Endodermal cell (in vitro differentiated cells): ENCODE data around the gene C4orf17. TPM values are rescaled to one million over a fixed set of nuclear protein-coding genes. Genes with fewer than 3 reads are reported as not detected.
"Not testable (repeated sequence)": the region's sequence is repeated elsewhere in the genome, so short reads cannot be mapped to it uniquely, and the experiment has no call there.

Experiments used
- DNase-seq: peaks from one replicate; pipeline ENCODE4 v3.0.0-alpha.2; 2017
- H3K27ac ChIP-seq: 2 replicates; pipeline ENCODE4 v1.5.1; 2013; ENCODE audit warnings: mild to moderate bottlenecking, low read depth, low read length, moderate library complexity
- H3K27me3 ChIP-seq: 2 replicates; pipeline ENCODE4 v1.6.1; 2013; ENCODE audit warnings: mild to moderate bottlenecking, low read length, moderate library complexity; ENCODE audit not compliant: insufficient read depth, control insufficient read depth, poor library complexity, severe bottlenecking
- H3K36me3 ChIP-seq: 2 replicates; pipeline ENCODE4 v1.7.0; 2013; ENCODE audit warnings: mild to moderate bottlenecking, low read length, moderate library complexity; ENCODE audit not compliant: control insufficient read depth, insufficient read depth
- H3K4me1 ChIP-seq: one replicate; pipeline ENCODE4 v1.7.0; 2013; ENCODE audit warnings: low read length; ENCODE audit not compliant: control insufficient read depth, insufficient read depth
- H3K4me3 ChIP-seq: 2 replicates; pipeline ENCODE4 v1.5.1; 2013; ENCODE audit warnings: mild to moderate bottlenecking, low read length, moderate library complexity
- H3K9ac ChIP-seq: 2 replicates; pipeline ENCODE4 v1.6.1; 2013; ENCODE audit warnings: mild to moderate bottlenecking, low read length, moderate library complexity; ENCODE audit not compliant: poor library complexity, severe bottlenecking; ENCODE audit errors: extremely low read depth
- H3K9me3 ChIP-seq: 2 replicates; pipeline ENCODE4 v1.6.1; 2013; ENCODE audit warnings: mild to moderate bottlenecking, low read length, moderate library complexity; ENCODE audit not compliant: control insufficient read depth
- H3K27ac Mint-ChIP-seq: 2 replicates; pipeline ENCODE4 v1.8.0; 2020; ENCODE audit warnings: mixed read lengths
- H3K27me3 Mint-ChIP-seq: 2 replicates; pipeline ENCODE4 v1.8.0; 2021; ENCODE audit warnings: mild to moderate bottlenecking, mixed read lengths; ENCODE audit not compliant: insufficient read depth
- H3K36me3 Mint-ChIP-seq: 2 replicates; pipeline ENCODE4 v1.8.0; 2020; ENCODE audit warnings: low read depth, mixed read lengths
- H3K4me1 Mint-ChIP-seq: 2 replicates; pipeline ENCODE4 v1.8.0; 2020; ENCODE audit warnings: mixed read lengths
- H3K4me3 Mint-ChIP-seq: 2 replicates; pipeline ENCODE4 v1.8.0; 2020; ENCODE audit warnings: mild to moderate bottlenecking, moderate library complexity, mixed read lengths
- H3K9me3 Mint-ChIP-seq: 2 replicates; pipeline ENCODE4 v1.8.0; 2020; ENCODE audit warnings: mild to moderate bottlenecking, mixed read lengths
- CTCF ChIP-seq: fragments of 200-600 bp; sonication (generic); conservative IDR thresholded peaks from 2 replicates; pipeline ENCODE4 v1.5.0; 2021; ENCODE audit warnings: antibody characterized with exemption, mild to moderate bottlenecking
- WGBS, 2 experiments: methylation state at CpG; one replicate each; pipeline versions ENCODE4 v1.1.5 to v1.1.7; 2013; ENCODE audit warnings: missing lambda C conversion rate in 2 of 2, mixed read lengths in 1 of 2; ENCODE audit not compliant: insufficient coverage in 1 of 2, insufficient read length in 1 of 2; 5-methylcytosine and 5-hydroxymethylcytosine counted together
- total RNA-seq, 2 donors: library from RNA; stranded (reverse); fragmentation: NEBNext Ultra II Directional in 1 of 2; extraction: Animal tissue kit (Norgen Biotek cat#: 25700) in 1 of 2; gene quantifications; 2 replicates in 1 of 2; 3 replicates in 1 of 2; pipeline ENCODE4 v1.2.1, GENCODE V29; 2021

C4orf17 gene
- total RNA-seq, 2 donors from 2014 or later, result not detected

GRCh38 chr4:99529956-99530355, 19.1 kb downstream of the C4orf17 start:
- no peak overlapping the region for H3K27ac ChIP-seq
- no peak overlapping the region for H3K4me3 ChIP-seq
- no peak overlapping the region for H3K4me3 Mint-ChIP-seq
- H3K4me1 ChIP-seq, result no peaks in the 10 kb centered on the region
- H3K9me3 ChIP-seq, result no peaks in the 10 kb centered on the region
- no peak for DNase-seq
- no peaks in the 10 kb centered on the region for H3K4me1 Mint-ChIP-seq
- H3K9ac ChIP-seq, result no peak overlapping the region
- no peaks in the 10 kb centered on the region for H3K36me3 ChIP-seq
- WGBS, 2 experiments, result 88 to 100% methylated on average over 2 to 3 of the region's 3 CpGs
- H3K27me3 Mint-ChIP-seq, result no peaks in the 10 kb centered on the region
- no peaks in the 10 kb centered on the region for H3K36me3 Mint-ChIP-seq
- H3K9me3 Mint-ChIP-seq, result no peaks in the 10 kb centered on the region
- H3K27ac Mint-ChIP-seq, result no peak overlapping the region
- H3K27me3 ChIP-seq, result no peaks in the 10 kb centered on the region
- no peak for TF ChIP-seq CTCF

GRCh38 chr4:99534699-99535098, 23.9 kb downstream of the C4orf17 start:
- H3K9me3 ChIP-seq, H3K4me3 Mint-ChIP-seq, H3K27ac Mint-ChIP-seq, H3K27me3 Mint-ChIP-seq, H3K27me3 ChIP-seq, H3K36me3 Mint-ChIP-seq, H3K9me3 Mint-ChIP-seq, H3K9ac ChIP-seq, H3K27ac ChIP-seq, H3K36me3 ChIP-seq, H3K4me3 ChIP-seq, H3K4me1 ChIP-seq, DNase-seq: not testable (repeated sequence)
- H3K4me1 Mint-ChIP-seq, result peaks cover 15% of the 10 kb centered on the region
- 94 to 100% methylated on average over 1 to 3 of the region's 3 CpGs for WGBS, 2 experiments

- H3K4me3 Mint-ChIP-seq, result no peak overlapping the region
- no peak for TF ChIP-seq CTCF
- peaks cover 5% of the 10 kb centered on the region for H3K9me3 Mint-ChIP-seq
- H3K36me3 Mint-ChIP-seq, result no peaks in the 10 kb centered on the region
- H3K4me3 ChIP-seq, result no peak overlapping the region
- no peaks in the 10 kb centered on the region for H3K27me3 Mint-ChIP-seq
- H3K27ac ChIP-seq, result no peak overlapping the region
- no peak for DNase-seq
- no peak overlapping the region for H3K27ac Mint-ChIP-seq
- H3K4me1 Mint-ChIP-seq, result peaks cover 15% of the 10 kb centered on the region
- no peaks in the 10 kb centered on the region for H3K36me3 ChIP-seq
- H3K9ac ChIP-seq, result no peak overlapping the region
- H3K9me3 ChIP-seq, result no peaks in the 10 kb centered on the region
- WGBS, 2 experiments, result 45% methylated on average over 2 of the region's 2 CpGs; no CpG with 5 or more reads in 1 of the 2 experiments
- peaks cover 5% of the 10 kb centered on the region for H3K4me1 ChIP-seq
- H3K27me3 ChIP-seq, result no peaks in the 10 kb centered on the region
Measured at GRCh38 chr4:99536271-99536670, 25.4 kb downstream of the C4orf17 start.

GRCh38 chr4:99536848-99537247, 26.0 kb downstream of the C4orf17 start:
- H3K27ac ChIP-seq, result no peak overlapping the region
- Mint-ChIP-seq H3K27ac (no peak overlapping the region), H3K4me1 (peaks cover 15% of the 10 kb centered on the region), H3K27me3 (no peaks in the 10 kb centered on the region), H3K36me3 (no peaks in the 10 kb centered on the region), H3K4me3 (no peak overlapping the region), H3K9me3 (peaks cover 5% of the 10 kb centered on the region)
- H3K9me3 ChIP-seq, result no peaks in the 10 kb centered on the region
- no peaks in the 10 kb centered on the region for H3K27me3 ChIP-seq
- no peak overlapping the region for H3K9ac ChIP-seq
- 91 to 95% methylated on average over 2 of the region's 2 CpGs for WGBS, 2 experiments
- TF ChIP-seq CTCF, result no peak
- no peak overlapping the region for H3K4me3 ChIP-seq
- peaks cover 5% of the 10 kb centered on the region for H3K4me1 ChIP-seq
- DNase-seq, result no peak
- H3K36me3 ChIP-seq, result no peaks in the 10 kb centered on the region
